Spinal cord (tissue), 10 donors: ENCODE measurements around the gene POLRMT. TPM values are rescaled to one million over a fixed set of nuclear protein-coding genes. Genes with fewer than 3 reads are reported as not detected.
"Not testable (repeated sequence)": the region's sequence is repeated elsewhere in the genome, so short reads cannot be mapped to it uniquely, and the experiment has no call there.

Experiments
- DNase-seq, 6 donors: peaks; one replicate each; pipeline versions ENCODE4 v3.0.0 to v3.0.0-alpha.2; 2013 to 2015; ENCODE audit warnings: low spot score in 6 of 6, low read depth in 4 of 6
- H3K27ac ChIP-seq: one replicate; pipeline ENCODE4 v1.5.1; 2013; ENCODE audit warnings: low read depth, low read length, control low read depth
- H3K27me3 ChIP-seq: one replicate; pipeline ENCODE4 v1.6.1; 2013; ENCODE audit warnings: low read length; ENCODE audit not compliant: control insufficient read depth, insufficient read depth
- H3K36me3 ChIP-seq: one replicate; pipeline ENCODE4 v1.6.1; 2013; ENCODE audit warnings: low read length; ENCODE audit not compliant: control insufficient read depth, insufficient read depth
- H3K4me1 ChIP-seq: one replicate; pipeline ENCODE4 v1.6.1; 2013; ENCODE audit warnings: low read length; ENCODE audit not compliant: control insufficient read depth, insufficient read depth
- H3K4me3 ChIP-seq: one replicate; pipeline ENCODE4 v1.5.1; 2013; ENCODE audit warnings: low read depth, low read length, control low read depth
- H3K9me3 ChIP-seq: one replicate; pipeline ENCODE4 v1.6.1; 2013; ENCODE audit warnings: low read length; ENCODE audit not compliant: control insufficient read depth, insufficient read depth
- WGBS: methylation state at CpG from one replicate; pipeline ENCODE4 v1.1.5; 2013; ENCODE audit warnings: missing lambda C conversion rate; ENCODE audit not compliant: insufficient coverage; 5-methylcytosine and 5-hydroxymethylcytosine counted together
- polyA plus RNA-seq, 2 donors: library from polyadenylated mRNA; unstranded; fragments of 120-200 nt; gene quantifications; one replicate each; pipeline ENCODE4 v1.2.1, GENCODE V29; 2013; ENCODE audit not compliant: insufficient read length in 2 of 2
- total RNA-seq, 2 donors: library from RNA; depleted of rRNA in 1 of 2; stranded (reverse); fragments of 120-200 nt in 1 of 2; fragments of >200 nt in 1 of 2; gene quantifications; one replicate each; pipeline versions ENCODE4 v1.2.3 to v1.2.4, GENCODE V29; 2013 to 2014
- donor health status: healthy.

Gene POLRMT
- total and polyA plus RNA-seq, 4 donors, result 11.8 to 54.2 (median 46.2) TPM

DNA sequence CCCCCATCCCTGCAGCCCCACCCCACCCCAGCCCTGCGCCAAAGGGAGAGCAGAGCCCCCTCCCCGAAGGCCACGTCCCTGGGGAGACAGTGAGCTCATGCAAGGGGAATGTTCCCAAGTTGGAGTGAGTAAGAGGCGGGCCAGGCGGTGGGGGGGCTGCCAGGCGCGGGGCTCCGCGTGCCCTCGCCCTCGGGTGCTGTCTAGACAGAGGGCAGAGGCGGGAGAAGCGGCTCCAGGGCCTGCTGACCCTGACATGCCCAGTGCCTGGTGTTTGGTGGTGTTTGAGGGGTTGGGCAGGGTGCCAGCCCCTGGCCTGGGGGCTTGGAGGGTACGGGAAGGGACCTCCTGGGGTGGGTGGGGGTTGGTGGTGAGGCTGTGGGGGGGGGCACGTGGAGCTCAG, 43.9 kb upstream of the POLRMT start:
- Histone ChIP-seq H3K4me1 (peaks cover 70% of the 10 kb centered on the region), H3K9me3 (no peaks in the 10 kb centered on the region), H3K27ac (no peak overlapping the region), H3K36me3 (peaks cover 10% of the 10 kb centered on the region), H3K4me3 (no peak overlapping the region), H3K27me3 (peaks cover 18% of the 10 kb centered on the region)
- DNase-seq, result peak in 2 of 6 donors; percentile 13 to 44
- WGBS, result 15% methylated on average over 10 of the region's 15 CpGs

DNA sequence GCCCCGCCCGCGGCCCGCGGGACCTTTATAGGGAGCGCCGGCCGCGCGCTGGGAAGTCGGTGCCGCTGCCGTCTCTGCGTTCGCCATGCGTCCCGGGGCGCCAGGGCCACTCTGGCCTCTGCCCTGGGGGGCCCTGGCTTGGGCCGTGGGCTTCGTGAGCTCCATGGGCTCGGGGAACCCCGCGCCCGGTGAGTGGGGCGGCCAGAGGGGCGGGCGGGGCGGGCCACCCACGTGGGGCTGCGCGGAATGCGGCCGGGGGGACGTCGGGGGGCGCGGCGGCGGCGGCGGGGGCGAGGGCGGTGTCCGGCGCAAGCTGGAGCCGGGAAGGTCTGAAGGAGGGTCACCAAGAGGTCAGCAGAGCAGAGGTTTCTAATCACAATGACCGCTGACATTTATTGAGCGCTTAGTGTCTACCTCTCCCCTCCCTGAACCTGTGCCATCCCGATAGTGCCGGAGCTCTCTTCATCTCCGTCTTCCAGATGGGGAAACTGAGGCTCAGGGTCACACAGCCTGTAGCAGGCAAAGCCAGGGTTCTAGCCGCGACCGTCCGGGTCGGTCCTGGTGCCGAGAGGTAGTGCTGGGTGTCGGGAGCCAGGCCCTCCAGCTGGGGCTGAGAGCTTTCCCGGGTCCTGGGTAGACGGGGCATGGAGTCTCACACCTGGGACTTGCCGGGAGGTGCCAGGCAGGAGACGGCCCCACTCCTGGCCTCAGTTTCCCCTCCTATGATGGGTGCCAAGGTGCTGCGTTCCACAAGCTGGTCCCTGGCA, 43.2 kb upstream of the POLRMT start, which contains the start of gene FSTL3:
FSTL3 (plus strand) TSS at position 54 of the 767 bp plus-strand sequence; CDS start at position 86, 32 bp downstream.
- Histone ChIP-seq H3K4me1 (peaks cover 68% of the 10 kb centered on the region), H3K27ac (peak within 1 kb of the TSS; percentile 40), H3K36me3 (peaks cover 10% of the 10 kb centered on the region), H3K27me3 (peaks cover 18% of the 10 kb centered on the region), H3K9me3 (no peaks in the 10 kb centered on the region), H3K4me3 (peak within 1 kb of the TSS; percentile 32)
- WGBS, result 8% methylated on average over 60 of the region's 63 CpGs
- DNase-seq, result peak in 1 of 6 donors; percentile 5

DNA sequence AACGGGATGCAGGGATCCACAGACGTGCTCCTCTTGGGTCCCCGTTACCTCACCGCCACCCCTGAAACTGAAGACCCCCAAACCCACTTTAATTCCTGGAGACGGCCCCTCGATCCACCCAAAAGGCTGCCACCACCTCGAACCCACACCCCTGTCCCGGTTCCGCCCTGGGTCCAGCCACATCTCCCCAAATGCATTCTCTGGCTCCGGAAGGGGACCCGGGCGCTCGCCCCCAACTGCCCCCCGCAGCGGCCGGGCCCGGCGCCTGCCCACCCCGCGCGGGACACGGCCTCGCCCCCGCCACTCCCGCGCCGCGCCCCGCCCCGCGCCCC, 42.6 kb upstream of the POLRMT start:
- Histone ChIP-seq H3K4me1 (peaks cover 62% of the 10 kb centered on the region), H3K9me3 (no peaks in the 10 kb centered on the region), H3K36me3 (peaks cover 10% of the 10 kb centered on the region), H3K27ac (peak overlapping the region; percentile 35), H3K4me3 (no peak overlapping the region), H3K27me3 (peaks cover 18% of the 10 kb centered on the region)
- 10% methylated on average over 31 of the region's 31 CpGs for WGBS
- no peak for DNase-seq

DNA sequence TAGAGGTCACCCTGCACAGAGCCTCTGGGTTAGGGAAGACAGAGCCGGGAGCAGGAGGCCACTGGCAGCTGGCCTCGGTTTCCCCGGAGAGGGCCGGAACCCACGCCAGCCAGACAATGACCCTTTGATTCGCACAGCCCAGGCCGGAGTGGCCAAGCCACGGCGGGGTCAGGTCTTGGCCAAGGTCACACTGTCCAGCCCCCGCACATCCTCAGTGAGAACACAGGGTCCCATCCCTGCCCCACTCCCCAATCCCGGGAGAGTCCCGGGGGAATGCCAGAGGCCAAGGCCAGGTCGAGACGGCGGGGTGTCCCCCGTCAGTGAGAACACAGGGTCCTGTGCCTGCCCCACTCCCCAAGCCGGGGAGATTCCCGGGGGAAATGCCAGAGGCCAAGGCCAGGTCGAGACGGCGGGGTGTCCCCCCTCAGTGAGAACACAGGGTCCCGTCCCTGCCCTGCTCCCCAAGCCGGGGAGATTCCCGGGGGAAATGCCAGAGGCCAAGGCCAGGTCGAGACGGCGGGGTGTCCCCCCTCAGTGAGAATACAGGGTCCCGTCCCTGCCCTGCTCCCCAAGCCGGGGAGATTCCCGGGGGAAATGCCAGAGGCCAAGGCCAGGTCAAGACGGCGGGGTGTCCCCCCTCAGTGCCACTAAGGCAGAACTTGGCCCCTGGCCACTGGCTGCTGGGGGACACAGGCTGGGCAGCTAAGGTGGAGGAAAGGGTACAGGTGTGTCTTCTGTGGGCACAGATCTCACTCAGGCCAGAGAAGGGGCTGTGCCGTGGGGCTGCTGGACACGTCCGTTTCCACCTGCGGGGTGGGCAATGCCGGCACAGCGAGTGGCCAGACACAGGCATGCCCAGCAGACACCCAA, 41.2 kb upstream of the POLRMT start:
- 43% methylated on average over 31 of the region's 38 CpGs for WGBS
- Histone ChIP-seq H3K27ac (peak overlapping the region; percentile 35), H3K36me3 (peaks cover 10% of the 10 kb centered on the region), H3K9me3 (no peaks in the 10 kb centered on the region), H3K27me3 (peaks cover 18% of the 10 kb centered on the region), H3K4me3 (no peak overlapping the region), H3K4me1 (peaks cover 55% of the 10 kb centered on the region)
- DNase-seq, result no peak

DNA sequence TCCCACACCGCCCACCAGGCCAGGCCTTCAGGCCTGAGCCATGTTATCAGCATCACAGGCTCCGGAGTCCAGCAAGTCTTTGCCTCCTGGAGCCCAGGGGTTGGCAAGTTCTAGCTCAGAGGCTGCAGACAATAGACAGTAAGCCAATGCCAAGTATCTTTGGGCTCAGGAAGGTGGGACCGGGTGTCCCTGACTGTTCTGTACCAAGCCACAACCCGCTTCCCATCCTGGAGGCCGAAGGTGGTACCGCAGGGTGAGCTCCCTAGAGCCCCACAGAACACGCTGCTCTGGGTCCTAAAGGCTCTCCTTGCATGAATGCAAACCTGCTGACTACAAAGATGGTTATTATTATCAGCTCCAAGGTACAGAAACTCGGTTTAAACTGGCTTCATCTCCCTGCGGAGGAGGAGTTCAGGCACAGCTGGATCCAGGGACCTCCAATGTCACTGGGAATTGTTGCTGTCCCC, 37.3 kb upstream of the POLRMT start:
- no peaks in the 10 kb centered on the region for H3K36me3 ChIP-seq
- peaks cover 23% of the 10 kb centered on the region for H3K4me1 ChIP-seq
- no peaks in the 10 kb centered on the region for H3K9me3 ChIP-seq
- H3K27me3 ChIP-seq, result peaks cover 7% of the 10 kb centered on the region
- H3K4me3 ChIP-seq, result no peak overlapping the region
- 61% methylated on average over 9 of the region's 9 CpGs for WGBS
- H3K27ac ChIP-seq, result no peak overlapping the region
- no peak for DNase-seq

DNA sequence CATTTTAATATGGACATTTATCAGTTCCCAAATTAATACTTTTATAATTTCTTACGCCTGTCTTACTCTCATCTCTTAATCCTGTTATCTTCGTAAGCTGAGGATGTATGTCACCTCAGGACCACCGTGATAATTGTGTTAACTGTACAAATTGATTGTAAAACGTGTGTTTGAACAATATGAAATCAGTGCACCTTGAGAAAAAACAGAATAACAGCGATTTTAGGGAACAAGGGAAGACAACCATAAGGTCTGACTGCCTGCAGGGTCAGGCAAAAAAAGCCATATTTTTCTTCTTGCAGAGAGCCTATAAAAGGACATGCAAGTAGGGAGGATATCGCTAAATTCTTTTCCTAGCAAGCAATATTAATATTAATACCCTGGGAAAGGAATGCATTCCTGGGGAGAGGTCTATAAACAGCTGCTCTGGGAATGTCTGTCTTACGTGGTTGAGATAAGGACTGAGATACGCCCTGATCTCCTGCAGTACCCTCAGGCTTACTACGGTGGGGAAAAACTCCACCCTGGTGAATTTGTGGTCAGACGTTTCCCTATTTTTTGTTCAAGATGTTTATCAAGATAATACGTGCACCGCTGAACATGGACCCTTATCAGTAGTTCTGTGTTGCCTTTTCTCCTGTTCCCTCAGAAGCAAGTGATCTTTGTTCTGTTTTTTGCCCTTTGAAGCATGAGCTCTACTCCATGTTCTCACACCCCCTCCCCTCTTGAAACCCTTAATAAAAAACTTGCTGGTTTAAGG, 35.5 kb upstream of the POLRMT start:
- not testable (repeated sequence) for DNase-seq, H3K36me3 ChIP-seq, H3K27ac ChIP-seq, H3K27me3 ChIP-seq, H3K4me3 ChIP-seq, H3K9me3 ChIP-seq
- H3K4me1 ChIP-seq, result peaks cover 19% of the 10 kb centered on the region
- WGBS, result 66% methylated on average over 7 of the region's 12 CpGs

DNA sequence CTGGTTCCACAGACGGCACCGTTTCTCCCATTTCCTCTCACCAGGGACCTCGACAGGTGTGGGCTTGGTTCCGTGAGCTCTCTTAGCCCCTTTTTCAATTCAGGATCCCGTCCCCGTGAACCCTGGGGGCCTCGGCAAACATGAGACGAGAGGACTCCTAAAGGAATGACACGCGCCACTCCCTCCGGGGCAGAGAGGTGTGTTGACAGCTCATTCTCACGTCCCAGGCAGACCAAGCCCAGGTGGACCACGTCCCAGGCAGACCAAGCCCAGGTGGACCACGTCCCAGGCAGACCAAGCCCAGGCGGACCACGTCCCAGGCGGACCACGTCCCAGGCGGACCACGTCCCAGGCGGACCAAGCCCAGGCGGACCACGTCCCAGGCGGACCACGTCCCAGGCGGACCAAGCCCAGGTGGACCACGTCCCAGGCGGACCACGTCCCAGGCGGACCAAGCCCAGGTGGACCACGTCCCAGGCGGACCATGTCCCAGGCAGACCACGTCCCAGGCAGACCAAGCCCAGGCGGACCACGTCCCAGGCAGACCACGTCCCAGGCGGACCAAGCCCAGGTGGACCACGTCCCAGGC, 33.7 kb upstream of the POLRMT start:
- H3K9me3 ChIP-seq, DNase-seq, H3K4me3 ChIP-seq, H3K27me3 ChIP-seq, H3K36me3 ChIP-seq, H3K27ac ChIP-seq: not testable (repeated sequence)
- peaks cover 23% of the 10 kb centered on the region for H3K4me1 ChIP-seq
- WGBS, result 91% methylated on average over 28 of the region's 38 CpGs

DNA sequence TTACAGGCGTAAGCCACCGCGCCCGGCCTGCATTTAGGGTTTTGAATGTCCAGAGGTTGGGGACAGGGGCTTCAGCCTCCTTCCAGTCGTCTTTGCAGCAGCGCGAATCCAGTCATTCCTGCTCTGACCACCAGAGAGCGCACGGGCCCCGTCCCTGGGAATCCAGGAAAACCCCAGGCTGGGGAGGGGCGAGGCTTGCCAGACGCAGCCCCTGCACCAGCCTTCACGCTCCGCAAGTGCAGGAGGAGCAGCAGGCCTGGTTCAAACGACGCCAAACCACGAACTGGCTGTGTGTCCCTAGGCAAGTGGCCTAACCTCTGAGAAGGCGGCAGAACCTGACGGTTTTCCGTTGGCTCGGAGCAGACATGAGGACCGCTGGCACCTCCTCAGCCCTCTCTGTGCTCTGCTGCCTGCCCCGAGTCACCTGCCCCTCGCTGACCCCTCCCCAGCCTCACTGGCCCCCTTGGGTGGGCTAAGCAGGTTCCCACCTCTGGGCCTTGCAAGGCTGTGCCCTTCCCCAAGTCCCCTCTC, 31.6 kb upstream of the POLRMT start:
- Histone ChIP-seq H3K27ac (no peak overlapping the region), H3K4me1 (peaks cover 44% of the 10 kb centered on the region), H3K4me3 (no peak overlapping the region), H3K27me3 (no peaks in the 10 kb centered on the region), H3K9me3 (no peaks in the 10 kb centered on the region), H3K36me3 (peaks cover 19% of the 10 kb centered on the region)
- 9% methylated on average over 24 of the region's 24 CpGs for WGBS
- peak; percentile 63 to 96 (median 70) for DNase-seq

DNA sequence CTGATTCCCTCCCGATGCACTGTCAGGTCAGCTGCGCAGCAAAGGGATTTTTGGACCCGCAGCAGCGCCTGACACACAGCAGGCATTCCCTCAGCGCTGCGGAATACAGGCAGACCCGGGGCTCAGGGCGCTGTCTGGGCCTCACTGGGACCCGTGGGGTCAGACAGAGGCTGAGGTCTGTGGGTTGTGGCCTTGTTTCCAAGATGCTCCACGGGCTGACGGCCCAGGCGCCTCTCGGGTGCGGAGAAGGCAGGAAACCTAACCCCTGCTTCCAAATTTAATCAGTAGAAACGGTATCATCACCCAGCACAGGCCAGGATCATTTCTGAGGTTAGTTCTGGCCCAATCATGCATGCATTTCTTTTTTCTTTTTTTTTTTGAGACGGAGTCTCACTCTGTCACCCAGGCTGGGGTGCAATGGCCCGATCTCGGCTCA, 30.4 kb upstream of the POLRMT start:
- WGBS, result 44% methylated on average over 16 of the region's 18 CpGs
- no peak for DNase-seq
- H3K27me3 ChIP-seq, result no peaks in the 10 kb centered on the region
- H3K9me3 ChIP-seq, result no peaks in the 10 kb centered on the region
- H3K36me3 ChIP-seq, result peaks cover 30% of the 10 kb centered on the region
- H3K4me3 ChIP-seq, result peak overlapping the region; percentile 46
- H3K4me1 ChIP-seq, result peaks cover 47% of the 10 kb centered on the region
- peak overlapping the region; percentile 92 for H3K27ac ChIP-seq
